ENCODE data around the gene MX1.

The MX1 gene

DNA sequence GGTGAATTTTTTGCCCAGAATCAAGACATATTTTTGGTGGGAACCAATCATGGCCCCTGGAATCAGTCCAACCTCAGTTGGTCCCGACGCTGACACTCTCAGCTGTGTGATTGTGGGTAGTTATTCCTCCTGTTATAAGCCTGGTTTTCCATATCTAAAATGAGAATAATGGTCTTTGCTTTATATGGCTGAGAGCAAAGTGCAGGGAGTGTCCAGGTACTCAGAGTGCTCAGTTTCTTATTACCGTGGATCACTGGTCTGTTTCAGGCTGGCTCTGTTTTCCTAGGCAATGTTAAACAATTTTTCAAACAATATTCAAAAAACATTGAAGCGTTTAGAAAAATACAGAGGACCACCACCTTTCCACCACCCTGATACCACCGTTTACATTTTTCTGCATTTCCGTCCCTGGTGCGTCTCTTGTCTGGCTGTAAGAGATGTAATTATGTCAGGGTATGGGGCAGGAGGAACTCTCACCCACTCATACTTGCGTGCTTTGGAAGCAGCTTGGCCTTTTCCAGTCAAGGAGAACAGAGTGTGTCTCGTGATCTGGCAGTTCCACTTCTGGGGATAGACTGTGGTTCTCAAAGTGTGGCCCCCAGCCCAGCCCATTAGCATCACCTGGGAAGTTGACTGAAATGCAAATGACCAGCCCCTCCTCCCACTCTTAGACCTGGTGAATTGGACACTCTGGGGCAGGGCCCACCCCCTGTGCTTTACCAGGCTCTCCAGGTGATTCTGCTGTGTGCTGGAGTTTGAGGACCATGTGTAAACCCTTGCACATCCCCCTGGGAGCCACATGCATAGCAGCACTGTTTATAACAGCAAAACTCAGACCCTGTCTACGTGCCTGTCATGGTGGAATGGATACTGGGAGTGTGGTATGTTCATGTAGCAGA, 6.8 kb downstream of the MX1 start:
- TF ChIP-seq, protein P1, sequence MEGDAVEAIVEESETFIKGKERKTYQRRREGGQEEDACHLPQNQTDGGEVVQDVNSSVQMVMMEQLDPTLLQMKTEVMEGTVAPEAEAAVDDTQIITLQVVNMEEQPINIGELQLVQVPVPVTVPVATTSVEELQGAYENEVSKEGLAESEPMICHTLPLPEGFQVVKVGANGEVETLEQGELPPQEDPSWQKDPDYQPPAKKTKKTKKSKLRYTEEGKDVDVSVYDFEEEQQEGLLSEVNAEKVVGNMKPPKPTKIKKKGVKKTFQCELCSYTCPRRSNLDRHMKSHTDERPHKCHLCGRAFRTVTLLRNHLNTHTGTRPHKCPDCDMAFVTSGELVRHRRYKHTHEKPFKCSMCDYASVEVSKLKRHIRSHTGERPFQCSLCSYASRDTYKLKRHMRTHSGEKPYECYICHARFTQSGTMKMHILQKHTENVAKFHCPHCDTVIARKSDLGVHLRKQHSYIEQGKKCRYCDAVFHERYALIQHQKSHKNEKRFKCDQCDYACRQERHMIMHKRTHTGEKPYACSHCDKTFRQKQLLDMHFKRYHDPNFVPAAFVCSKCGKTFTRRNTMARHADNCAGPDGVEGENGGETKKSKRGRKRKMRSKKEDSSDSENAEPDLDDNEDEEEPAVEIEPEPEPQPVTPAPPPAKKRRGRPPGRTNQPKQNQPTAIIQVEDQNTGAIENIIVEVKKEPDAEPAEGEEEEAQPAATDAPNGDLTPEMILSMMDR (IDR thresholded peaks at IDR 0.05; ENCODE audit: low read length, missing control alignments), result no peak
- no peak overlapping the region for H3K4me3 ChIP-seq (replicated peaks; ENCODE audit: low read depth, low read length)
- DNase-seq (ENCODE audit: low read depth), result no peak

DNA sequence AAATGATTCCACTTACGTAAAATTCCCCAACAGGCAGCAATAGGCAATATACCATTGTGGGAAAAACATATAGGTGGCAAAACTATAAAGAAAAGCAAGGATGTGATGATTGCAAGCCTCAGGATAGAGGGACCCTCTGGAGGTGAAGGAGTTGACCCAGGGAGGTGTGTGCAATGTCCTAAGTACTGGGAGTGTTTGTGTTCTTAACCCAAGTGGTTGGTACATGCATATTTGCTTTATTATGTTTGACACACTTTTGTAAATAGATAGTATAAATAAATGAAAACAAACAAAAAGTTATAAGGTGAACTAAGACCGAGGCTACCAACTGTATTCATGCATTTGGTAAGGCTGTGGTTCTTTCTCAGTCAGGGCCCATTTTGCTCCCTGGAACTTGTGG, 7.5 kb downstream of the MX1 start:
- H3K4me3 ChIP-seq (replicated peaks; ENCODE audit: low read depth, low read length), result no peak overlapping the region
- TF ChIP-seq, protein P1 (IDR thresholded peaks at IDR 0.05; ENCODE audit: low read length, missing control alignments), result no peak
- DNase-seq (ENCODE audit: low read depth), result no peak

DNA sequence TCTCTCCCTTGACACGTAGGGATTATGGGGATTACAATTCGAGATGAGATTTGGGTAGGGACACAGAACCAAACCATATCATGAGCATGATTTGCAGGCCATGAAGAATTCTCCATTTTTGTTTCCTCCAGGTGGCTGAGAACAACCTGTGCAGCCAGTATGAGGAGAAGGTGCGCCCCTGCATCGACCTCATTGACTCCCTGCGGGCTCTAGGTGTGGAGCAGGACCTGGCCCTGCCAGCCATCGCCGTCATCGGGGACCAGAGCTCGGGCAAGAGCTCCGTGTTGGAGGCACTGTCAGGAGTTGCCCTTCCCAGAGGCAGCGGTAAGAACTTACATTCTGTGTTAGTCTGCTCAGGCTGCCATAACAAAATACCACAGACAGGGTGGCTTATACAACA, 9.7 kb downstream of the MX1 start:
- no peak for DNase-seq (ENCODE audit: low read depth)
- TF ChIP-seq, protein P1 (IDR thresholded peaks at IDR 0.05; ENCODE audit: low read length, missing control alignments), result no peak
- no peak overlapping the region for H3K4me3 ChIP-seq (replicated peaks; ENCODE audit: low read depth, low read length)

DNA sequence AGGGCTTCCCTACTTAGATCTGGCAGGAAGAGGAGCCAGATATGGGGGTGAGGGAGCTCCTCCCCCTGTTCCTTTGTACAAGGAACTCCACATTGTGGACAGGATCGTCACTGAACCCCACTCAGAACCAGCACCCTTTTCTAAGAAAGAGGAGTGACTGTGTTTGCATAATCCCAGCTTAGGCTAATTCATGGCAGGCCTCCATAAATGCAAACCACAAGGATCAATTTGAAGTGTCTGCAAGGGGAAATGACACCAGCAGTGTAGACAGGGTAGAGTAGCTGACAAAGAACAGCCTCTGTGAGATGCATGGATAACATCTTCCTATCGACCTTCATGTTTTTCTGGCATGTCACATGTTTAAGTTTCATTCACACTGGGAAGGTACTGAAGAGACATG, 11.7 kb downstream of the MX1 start:
- no peak for DNase-seq (ENCODE audit: low read depth)
- H3K4me3 ChIP-seq (replicated peaks; ENCODE audit: low read depth, low read length), result no peak overlapping the region
- TF ChIP-seq, protein P1 (IDR thresholded peaks at IDR 0.05; ENCODE audit: low read length, missing control alignments), result no peak

DNA sequence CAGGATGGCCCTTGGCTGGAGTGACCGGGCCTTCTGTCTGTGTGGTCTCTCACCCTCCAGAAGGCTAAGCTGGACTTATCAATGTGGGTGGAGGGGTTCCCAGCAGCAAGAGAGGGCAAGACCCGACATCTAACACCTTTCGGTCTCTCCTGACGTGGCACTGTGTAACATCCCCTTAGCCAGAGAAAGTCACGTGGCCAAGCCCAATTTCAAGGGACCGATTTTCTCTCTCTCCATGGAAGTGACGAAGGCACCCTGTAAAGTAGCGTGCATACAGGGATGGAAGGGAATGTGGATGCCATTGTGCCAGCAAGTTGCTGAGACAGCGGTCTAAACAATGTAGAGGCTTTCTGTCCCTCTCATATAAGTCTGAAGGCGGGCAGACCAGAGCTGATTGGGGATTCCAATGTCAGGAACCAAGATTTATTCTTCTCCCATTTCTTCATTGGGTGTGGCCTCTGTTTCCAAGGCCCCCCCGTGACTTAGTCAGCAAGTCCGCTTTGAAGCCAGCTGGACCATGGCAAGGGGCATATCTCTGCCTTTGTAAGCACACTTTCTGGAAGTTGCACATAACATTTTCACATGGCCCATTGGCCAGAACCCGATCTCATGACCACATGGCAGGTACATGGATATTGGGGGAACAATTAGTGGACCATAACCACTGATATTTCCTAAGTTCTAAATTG, 12.5 kb downstream of the MX1 start:
- DNase-seq (ENCODE audit: low read depth), result no peak
- H3K4me3 ChIP-seq (replicated peaks; ENCODE audit: low read depth, low read length), result no peak overlapping the region
- TF ChIP-seq, protein P1 (IDR thresholded peaks at IDR 0.05; ENCODE audit: low read length, missing control alignments), result no peak

DNA sequence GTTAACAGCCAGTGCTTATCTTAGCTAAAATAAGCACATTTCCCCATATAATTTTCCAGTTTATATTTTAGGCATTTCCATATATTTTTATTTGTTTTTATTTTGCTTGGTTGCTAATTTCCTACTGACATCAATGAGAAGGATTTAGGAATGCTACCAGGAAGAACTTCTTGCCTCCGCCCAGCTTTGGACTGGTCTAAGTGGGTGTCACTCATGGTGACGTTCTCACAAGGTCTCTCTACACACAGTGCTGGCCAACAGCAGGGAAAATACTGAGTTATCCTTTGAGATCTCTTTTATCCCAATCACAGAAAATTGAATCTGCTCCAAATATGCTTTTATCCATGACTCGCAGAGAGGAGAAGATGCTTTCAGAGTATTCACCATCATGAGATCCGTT, 13.2 kb downstream of the MX1 start:
- TF ChIP-seq, protein P1 (IDR thresholded peaks at IDR 0.05; ENCODE audit: low read length, missing control alignments), result no peak
- DNase-seq (ENCODE audit: low read depth), result no peak
- no peak overlapping the region for H3K4me3 ChIP-seq (replicated peaks; ENCODE audit: low read depth, low read length)
